Measurements from ENCODE around the gene MPPED2.

MPPED2 gene

GRCh38 chr11:30509364-30509763 lies 76.8 kb downstream of the MPPED2 start:
- no peak for DNase-seq (ENCODE audit: low read depth in 1 of 2, low spot score in 1 of 2)
- in situ Hi-C loops (cut with HindIII; ENCODE audit: low pct_unique_long_range_greater_than_20kb, low sequenced_read_pairs), result no loop called here
- no peak for TF ChIP-seq JUND (IDR thresholded peaks at IDR 0.05; ENCODE audit: low read depth)

GRCh38 chr11:30508594-30508993 lies 77.6 kb downstream of the MPPED2 start:
- in situ Hi-C loops (cut with HindIII; ENCODE audit: low pct_unique_long_range_greater_than_20kb, low sequenced_read_pairs), result no loop called here
- no peak for DNase-seq (ENCODE audit: low read depth in 1 of 2, low spot score in 1 of 2)

GRCh38 chr11:30505603-30506002 lies 80.5 kb downstream of the MPPED2 start:
- TF ChIP-seq JUND (IDR thresholded peaks at IDR 0.05; ENCODE audit: low read depth), result no peak
- in situ Hi-C loops (cut with HindIII; ENCODE audit: low pct_unique_long_range_greater_than_20kb, low sequenced_read_pairs), result no loop called here
- no peak for DNase-seq (ENCODE audit: low read depth in 1 of 2, low spot score in 1 of 2)

More at GRCh38 chr11:30508594-30508993, 77.6 kb downstream of the MPPED2 start:
- no peak for TF ChIP-seq JUND (IDR thresholded peaks at IDR 0.05; ENCODE audit: low read depth)

GRCh38 chr11:30504468-30504867 lies 81.7 kb downstream of the MPPED2 start:
- no peak for DNase-seq (ENCODE audit: low read depth in 1 of 2, low spot score in 1 of 2)
- no peak for TF ChIP-seq JUND (IDR thresholded peaks at IDR 0.05; ENCODE audit: low read depth)
- in situ Hi-C loops (cut with HindIII; ENCODE audit: low pct_unique_long_range_greater_than_20kb, low sequenced_read_pairs), result no loop called here

- DNase-seq (ENCODE audit: low read depth in 1 of 2, low spot score in 1 of 2), result no peak
- in situ Hi-C loops (cut with HindIII; ENCODE audit: low pct_unique_long_range_greater_than_20kb, low sequenced_read_pairs), result no loop called here
- TF ChIP-seq JUND (IDR thresholded peaks at IDR 0.05; ENCODE audit: low read depth), result no peak
Measured at GRCh38 chr11:30503156-30503555, 83.0 kb downstream of the MPPED2 start.

- DNase-seq (ENCODE audit: low read depth in 1 of 2, low spot score in 1 of 2), result no peak
- in situ Hi-C loops (cut with HindIII; ENCODE audit: low pct_unique_long_range_greater_than_20kb, low sequenced_read_pairs), result no loop called here
- no peak for TF ChIP-seq JUND (IDR thresholded peaks at IDR 0.05; ENCODE audit: low read depth)
Measured at GRCh38 chr11:30502305-30502704, 83.8 kb downstream of the MPPED2 start.

GRCh38 chr11:30501744-30502143 lies 84.4 kb downstream of the MPPED2 start:
- DNase-seq (ENCODE audit: low read depth in 1 of 2, low spot score in 1 of 2), result no peak
- in situ Hi-C loops (cut with HindIII; ENCODE audit: low pct_unique_long_range_greater_than_20kb, low sequenced_read_pairs), result no loop called here
- TF ChIP-seq JUND (IDR thresholded peaks at IDR 0.05; ENCODE audit: low read depth), result no peak

- DNase-seq (ENCODE audit: low read depth in 1 of 2, low spot score in 1 of 2), result no peak
- in situ Hi-C loops (cut with HindIII; ENCODE audit: low pct_unique_long_range_greater_than_20kb, low sequenced_read_pairs), result no loop called here
- TF ChIP-seq JUND (IDR thresholded peaks at IDR 0.05; ENCODE audit: low read depth), result no peak
Measured at GRCh38 chr11:30499940-30500339, 86.2 kb downstream of the MPPED2 start.

GRCh38 chr11:30497600-30497999 lies 88.6 kb downstream of the MPPED2 start:
- DNase-seq (ENCODE audit: low read depth in 1 of 2, low spot score in 1 of 2), result no peak
- TF ChIP-seq JUND (IDR thresholded peaks at IDR 0.05; ENCODE audit: low read depth), result no peak

GRCh38 chr11:30496935-30497334 lies 89.2 kb downstream of the MPPED2 start:
- no peak for DNase-seq (ENCODE audit: low read depth in 1 of 2, low spot score in 1 of 2)
- TF ChIP-seq JUND (IDR thresholded peaks at IDR 0.05; ENCODE audit: low read depth), result no peak
- in situ Hi-C loops (cut with HindIII; ENCODE audit: low pct_unique_long_range_greater_than_20kb, low sequenced_read_pairs), result no loop called here

More at GRCh38 chr11:30497600-30497999, 88.6 kb downstream of the MPPED2 start:
- in situ Hi-C loops (cut with HindIII; ENCODE audit: low pct_unique_long_range_greater_than_20kb, low sequenced_read_pairs), result no loop called here

GRCh38 chr11:30495437-30495836 lies 90.7 kb downstream of the MPPED2 start:
- in situ Hi-C loops (cut with HindIII; ENCODE audit: low pct_unique_long_range_greater_than_20kb, low sequenced_read_pairs), result no loop called here
- no peak for TF ChIP-seq JUND (IDR thresholded peaks at IDR 0.05; ENCODE audit: low read depth)
- no peak for DNase-seq (ENCODE audit: low read depth in 1 of 2, low spot score in 1 of 2)

GRCh38 chr11:30489511-30489910 lies 96.6 kb downstream of the MPPED2 start:
- in situ Hi-C loops (cut with HindIII; ENCODE audit: low pct_unique_long_range_greater_than_20kb, low sequenced_read_pairs), result no loop called here
- TF ChIP-seq JUND (IDR thresholded peaks at IDR 0.05; ENCODE audit: low read depth), result no peak
- no peak for DNase-seq (ENCODE audit: low read depth in 1 of 2, low spot score in 1 of 2)

GRCh38 chr11:30489076-30489475 lies 97.1 kb downstream of the MPPED2 start:
- in situ Hi-C loops (cut with HindIII; ENCODE audit: low pct_unique_long_range_greater_than_20kb, low sequenced_read_pairs), result no loop called here
- DNase-seq (ENCODE audit: low read depth in 1 of 2, low spot score in 1 of 2), result no peak
- TF ChIP-seq JUND (IDR thresholded peaks at IDR 0.05; ENCODE audit: low read depth), result no peak

GRCh38 chr11:30488304-30488998 lies 97.7 kb downstream of the MPPED2 start:
- DNase-seq (ENCODE audit: low read depth in 1 of 2, low spot score in 1 of 2), result peak; percentile 44 to 86
- TF ChIP-seq JUND (IDR thresholded peaks at IDR 0.05; ENCODE audit: low read depth), result no peak
- in situ Hi-C loops (cut with HindIII; ENCODE audit: low pct_unique_long_range_greater_than_20kb, low sequenced_read_pairs), result no loop called here
